ENCODE data around the gene ARHGDIG.

Gene ARHGDIG

DNA sequence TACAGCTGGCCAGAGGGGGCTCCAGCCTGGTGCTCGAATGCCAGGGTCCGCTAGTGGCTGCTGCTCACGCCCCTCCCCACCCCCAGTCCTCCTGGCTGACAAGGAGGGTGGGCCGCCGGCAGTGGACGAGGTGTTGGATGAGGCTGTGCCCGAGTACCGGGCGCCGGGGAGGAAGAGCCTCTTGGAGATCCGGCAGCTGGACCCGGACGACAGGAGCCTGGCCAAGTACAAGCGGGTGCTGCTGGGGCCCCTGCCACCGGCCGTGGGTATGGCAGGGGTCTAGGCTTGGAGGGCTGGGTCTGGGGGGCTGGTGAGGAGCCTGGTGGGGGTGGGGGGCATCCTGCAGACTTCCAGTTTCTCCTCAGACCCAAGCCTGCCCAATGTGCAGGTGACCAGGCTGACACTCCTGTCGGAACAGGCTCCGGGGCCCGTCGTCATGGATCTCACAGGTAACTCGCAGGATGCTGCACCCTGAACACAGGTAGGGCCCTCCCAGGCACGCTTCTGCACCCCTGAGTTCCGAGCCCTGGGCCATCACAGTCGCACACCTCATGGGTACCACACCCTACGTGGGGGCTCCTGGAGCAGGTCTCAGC lies 1.4 kb downstream of the ARHGDIG start:
- DNase-seq = no peak

GRCh38 chr16:282491-282890 lies 2.1 kb downstream of the ARHGDIG start:
- no peak for DNase-seq

DNA sequence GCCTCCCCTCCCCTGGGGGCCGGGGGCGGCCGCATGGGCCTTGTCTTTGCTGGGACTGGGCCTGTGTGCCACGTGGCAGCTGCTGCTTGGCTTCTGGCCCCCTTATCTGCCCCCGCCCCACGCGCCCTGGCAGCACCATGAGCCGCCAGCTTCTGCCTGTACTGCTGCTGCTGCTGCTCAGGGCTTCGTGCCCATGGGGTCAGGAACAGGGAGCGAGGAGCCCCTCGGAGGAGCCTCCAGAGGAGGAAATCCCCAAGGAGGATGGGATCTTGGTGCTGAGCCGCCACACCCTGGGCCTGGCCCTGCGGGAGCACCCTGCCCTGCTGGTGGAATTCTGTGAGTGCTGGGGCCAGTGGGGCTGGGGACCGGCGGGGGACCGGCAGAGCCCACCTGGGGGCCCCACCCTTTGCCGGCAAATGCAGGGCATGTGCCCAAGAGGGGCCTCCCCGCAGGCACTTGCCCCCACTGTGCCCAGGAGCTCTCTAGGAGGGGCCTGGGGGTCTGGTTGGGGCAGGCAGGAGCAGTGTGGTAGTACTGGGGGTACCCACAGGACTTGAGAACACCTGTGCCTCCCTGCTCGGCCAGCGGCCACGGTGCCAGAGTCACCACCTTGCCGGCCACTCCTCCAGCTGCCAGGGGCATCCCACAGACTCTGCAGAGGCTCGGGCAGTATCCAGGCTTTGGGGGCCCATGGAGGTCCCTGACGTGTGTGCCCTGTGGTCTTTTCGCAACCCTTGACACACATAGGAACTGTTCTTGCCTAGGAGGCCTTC lies 2.8 kb downstream of the ARHGDIG start, which contains the start of gene PDIA2:
Gene PDIA2 (plus strand): TSS at position 132 of the 773 bp plus-strand sequence. CDS start 6 bp downstream, at position 138.
- no peak for DNase-seq

- no peak for DNase-seq
Measured at GRCh38 chr16:284204-285120, 4.1 kb downstream of the ARHGDIG start.

DNA sequence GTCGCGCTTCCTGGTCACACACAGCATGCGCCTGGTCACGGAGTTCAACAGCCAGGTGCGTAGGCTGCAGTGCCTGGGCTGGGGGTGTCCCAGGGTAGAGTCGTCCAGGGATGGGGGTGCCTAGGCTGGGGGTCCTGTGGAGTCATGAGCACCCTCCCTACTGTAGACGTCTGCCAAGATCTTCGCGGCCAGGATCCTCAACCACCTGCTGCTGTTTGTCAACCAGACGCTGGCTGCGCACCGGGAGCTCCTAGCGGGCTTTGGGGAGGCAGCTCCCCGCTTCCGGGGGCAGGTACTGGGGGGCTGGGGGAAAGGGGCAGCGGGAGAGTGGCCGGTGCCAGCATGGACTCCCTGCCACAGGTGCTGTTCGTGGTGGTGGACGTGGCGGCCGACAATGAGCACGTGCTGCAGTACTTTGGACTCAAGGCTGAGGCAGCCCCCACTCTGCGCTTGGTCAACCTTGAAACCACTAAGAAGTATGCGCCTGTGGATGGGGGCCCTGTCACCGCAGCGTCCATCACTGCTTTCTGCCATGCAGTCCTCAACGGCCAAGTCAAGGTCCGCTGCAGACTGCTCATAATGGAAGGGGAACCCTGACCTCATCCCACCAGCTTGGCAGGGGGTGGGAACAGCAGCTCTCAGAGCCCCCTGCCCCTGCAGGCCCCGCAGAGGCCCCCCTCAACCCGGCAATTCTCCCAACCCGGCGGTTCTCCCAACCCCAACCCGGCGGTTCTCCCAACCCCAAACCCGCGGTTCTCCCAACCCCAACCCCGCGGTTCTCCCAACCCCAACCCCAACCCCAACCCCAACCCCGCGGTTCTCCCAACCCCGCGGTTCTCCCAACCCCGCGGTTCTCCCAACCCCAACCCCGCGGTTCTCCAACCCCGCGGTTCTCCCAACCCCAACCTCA lies 5.0 kb downstream of the ARHGDIG start:
- no peak for DNase-seq

DNA sequence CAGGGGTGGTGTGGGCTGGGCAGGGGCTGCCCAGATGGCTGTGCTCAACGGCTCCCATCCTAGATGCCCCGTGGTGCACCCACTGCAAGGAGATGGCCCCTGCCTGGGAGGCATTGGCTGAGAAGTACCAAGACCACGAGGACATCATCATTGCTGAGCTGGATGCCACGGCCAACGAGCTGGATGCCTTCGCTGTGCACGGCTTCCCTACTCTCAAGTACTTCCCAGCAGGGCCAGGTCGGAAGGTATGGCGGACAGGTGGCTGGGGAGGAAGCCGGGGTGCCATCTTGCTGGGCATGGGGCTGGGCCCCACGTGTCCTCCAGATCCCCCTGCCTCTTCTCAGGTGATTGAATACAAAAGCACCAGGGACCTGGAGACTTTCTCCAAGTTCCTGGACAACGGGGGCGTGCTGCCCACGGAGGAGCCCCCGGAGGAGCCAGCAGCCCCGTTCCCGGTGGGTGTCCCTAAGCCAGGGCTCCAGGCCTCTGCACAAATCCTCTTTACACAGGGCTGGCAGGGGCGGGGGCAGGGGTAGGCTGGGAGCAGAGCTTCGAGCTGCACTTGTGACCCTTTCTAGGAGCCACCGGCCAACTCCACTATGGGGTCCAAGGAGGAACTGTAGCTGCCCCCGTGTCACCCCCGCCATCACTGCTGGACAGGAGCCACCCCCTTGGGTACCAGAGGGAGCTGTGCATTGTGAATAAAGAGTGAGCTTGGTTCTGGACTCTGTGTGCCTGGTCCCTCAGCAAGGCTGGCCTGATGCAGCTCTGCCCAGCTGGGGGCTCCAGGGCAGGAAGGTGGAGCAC lies 6.3 kb downstream of the ARHGDIG start:
- no peak for DNase-seq

DNA sequence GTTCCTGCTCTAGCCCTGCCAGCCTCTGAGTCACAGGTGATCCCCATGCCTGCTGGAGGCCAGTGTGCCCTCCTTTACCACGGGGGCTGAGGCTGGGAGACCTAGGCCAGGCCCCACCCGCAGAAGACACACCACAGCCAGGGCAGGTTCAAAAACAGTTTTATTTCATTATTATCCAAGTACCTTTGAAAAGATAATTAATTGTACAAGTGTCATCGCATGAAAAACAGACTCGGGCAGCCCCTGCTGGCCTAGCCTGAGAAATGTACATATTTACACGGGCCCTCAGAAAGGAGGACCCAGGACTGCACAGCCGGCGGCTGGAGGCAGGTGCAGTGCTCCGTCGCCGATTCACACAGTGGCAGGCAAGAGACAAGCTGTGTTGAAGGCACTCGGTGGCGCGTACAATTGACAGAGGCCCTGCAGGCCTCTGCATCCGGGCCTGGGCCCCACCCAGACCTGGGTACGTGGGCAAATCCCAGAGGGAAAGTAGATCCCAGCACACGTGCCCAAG lies 7.0 kb downstream of the ARHGDIG start:
- DNase-seq = no peak

DNA sequence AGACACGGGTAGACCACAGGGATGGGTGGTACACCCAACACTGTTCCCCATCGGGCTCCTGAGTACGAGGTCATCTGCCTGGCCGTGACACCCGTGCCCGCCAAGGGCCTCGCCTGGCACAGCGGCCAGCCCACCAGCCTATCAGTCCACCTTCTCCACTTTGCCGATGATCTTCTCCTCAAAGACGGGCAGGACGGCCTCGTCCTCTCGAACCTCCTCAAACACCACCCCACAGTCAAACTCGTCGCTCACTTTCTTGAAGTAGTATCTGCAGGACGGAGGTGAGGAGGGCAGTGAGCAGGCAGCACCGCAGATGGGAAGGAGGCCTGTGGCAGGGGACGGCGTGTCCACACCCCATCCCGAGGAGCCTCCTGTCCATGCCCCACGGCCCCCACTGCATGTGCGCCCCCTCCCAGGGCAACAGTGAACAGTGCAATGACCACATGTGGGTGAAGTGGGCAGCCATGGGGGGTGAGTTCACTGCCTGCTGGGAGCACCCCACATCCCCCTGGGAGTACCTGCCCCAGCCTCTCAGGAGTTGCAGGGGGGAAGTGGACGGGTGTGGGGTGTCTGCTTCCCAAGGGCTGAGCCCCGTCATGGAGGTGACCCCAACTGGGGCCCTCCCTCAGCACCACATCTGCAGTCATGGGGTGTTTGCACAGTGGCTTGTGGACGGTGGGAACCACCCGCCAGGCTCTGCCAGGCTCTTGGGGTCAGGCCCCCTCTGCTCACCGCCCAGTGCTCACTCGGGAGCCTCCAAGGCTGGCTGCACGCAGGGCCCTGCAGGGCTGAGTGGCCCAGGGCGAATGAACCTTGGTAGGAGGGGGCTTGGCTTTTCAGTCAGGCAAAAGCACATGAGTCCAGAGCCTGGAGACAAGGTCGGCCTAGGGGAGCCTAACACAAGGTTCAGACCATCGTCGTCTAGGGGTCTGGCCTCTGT lies 7.9 kb downstream of the ARHGDIG start:
- no peak for DNase-seq

DNA sequence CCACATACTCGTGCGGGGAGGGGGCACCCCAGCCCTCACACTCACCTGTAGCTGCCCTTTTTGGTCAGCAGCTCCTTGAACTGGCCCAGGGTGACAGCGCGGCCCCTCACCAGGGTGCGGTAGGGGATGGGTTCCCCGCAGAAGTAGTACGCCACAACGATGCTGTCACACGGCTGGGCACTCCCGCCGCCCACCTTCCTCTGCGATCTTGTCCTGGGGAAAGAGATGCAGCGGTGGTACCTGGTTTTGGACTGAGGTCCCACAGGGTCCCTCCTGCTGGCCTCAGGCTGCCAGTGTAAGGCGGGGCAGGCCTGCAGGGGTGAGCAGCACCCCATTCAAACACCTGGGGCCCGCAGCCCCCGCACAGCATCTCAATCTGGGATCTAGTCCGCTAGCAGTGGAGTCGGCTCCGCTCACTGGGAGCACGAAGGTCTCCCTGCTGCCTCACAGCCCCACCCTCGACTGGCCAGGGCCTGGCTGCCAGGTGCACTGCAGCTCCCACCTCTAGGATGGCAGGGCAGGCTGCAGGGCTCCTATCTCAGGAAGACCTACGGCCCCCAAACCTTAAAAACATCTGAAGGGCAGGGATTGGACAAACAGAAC lies 9.1 kb downstream of the ARHGDIG start:
- no peak for DNase-seq

DNA sequence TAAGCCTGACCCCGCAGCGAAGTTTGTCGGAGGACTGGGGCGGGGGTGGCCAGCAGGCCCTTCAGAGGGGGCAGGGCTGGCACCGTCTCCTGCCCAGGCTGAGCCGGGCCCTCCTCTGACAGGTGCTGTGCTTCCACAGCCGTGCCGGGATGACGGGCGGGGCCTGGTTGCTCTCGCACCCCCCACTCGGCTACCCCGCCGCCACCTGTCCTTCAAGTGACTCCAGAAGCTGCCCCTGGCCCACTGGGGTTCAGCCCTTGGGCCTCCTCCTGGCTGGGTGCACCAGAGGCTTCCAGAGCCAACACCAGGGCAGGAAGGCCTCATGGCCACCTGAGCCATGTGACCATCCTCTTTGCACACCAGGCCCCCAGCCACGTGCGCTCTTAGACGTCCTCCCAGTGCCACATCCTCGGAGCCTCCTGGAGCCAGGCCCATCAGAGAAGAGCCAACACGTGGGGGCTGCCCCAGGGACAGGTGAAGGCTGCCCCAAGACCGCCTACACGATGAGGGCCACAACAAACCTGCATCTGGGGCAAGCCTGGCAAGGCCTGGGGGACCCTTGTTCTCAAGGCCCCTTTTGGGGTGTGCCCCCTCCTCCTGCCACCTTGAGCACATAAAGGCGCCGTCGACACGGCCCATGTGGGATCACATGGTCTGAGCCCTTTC lies 9.8 kb downstream of the ARHGDIG start:
- no peak for DNase-seq

DNA sequence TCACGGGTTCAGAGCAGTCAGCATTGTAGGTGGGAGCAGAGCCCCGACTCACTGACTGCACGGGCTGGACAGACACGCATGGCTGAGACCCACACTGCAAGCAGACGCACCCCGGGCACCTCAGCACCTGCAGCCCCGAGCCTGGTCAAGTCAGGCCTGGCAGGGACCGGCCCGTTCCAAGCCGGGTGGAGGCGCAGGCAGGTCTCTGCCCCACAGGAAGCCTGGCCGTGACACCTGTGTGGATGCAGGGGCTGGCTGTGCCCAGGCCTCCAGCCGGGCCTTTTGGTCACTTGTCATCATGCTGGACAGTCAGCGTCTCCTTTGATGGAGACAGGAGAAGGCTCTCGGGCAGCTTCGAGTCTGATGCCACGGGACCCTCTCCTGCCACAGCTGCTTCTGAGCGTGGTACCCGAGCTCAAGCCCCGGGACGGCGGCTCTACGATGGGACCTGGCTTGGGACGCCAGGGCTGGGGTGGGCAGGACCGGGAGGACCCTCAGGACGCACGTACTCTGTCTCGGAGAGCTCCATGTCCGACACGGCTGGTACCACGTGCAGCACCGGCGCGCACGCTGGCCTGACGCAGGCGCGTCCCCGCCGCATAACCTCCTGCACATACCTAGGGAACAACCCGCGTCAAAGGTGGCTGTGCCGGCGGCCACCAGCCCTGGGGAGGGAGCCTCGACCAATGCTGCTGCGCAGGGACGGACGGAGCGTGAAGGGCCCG lies 10.5 kb downstream of the ARHGDIG start:
- no peak for DNase-seq

- DNase-seq = no peak
Measured at GRCh38 chr16:291539-291938, 11.1 kb downstream of the ARHGDIG start.

- DNase-seq = no peak
Measured at GRCh38 chr16:293043-293775, 12.8 kb downstream of the ARHGDIG start.

DNA sequence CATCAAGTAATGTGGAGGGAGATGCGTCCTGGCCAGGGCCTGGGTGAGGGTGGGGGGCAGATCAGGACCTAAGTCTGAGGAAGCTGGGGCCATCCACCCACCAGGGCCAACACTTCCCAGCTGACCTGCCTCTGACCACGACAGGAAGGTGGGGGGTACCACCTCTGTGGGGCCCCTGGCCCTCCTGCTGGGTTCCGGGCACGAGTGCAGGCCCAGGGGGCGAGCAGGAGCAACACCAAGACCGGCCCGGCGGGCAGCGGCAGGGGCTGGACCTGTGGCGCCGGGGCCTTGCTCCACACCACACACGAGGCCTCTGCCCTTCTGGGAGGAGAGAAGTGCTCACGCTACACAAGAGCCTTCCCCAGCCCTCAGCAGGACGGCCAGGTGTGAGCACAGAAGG lies 15.9 kb downstream of the ARHGDIG start:
- no peak for DNase-seq

DNA sequence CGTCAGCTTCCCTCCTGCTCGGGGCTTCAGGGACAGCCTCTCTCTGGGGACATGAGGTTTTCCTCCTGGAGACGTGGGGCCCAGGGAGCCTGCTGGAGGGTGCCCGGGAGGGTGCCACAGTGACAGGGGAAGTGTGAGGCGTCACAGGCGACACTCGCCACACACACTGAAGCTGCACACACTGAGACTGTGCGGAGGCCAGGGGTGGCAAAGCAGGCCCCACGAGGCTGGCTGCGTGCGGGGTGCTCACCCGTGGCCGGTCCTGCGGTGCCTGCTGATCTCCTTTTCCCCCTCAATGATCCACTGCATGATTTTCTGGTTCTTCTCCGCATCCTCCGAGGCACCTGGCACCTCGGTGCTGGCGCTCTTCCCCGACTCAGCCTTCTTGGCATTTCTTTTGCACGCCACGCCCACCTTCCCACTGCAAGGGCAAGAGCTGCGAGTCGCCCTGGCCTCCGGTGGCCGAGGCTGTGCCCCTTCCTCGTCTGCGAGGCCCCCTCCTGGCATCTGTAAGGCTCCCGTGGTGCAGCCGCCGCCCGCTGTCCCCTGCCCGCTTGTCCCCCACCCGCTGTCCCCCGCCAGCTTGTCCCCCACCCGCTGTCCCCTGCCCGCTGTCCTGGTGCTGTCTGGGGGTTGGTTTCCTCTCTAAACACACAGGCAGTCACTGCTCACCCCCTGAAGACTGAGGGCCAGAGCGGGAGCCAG lies 16.6 kb downstream of the ARHGDIG start:
- no peak for DNase-seq

DNA sequence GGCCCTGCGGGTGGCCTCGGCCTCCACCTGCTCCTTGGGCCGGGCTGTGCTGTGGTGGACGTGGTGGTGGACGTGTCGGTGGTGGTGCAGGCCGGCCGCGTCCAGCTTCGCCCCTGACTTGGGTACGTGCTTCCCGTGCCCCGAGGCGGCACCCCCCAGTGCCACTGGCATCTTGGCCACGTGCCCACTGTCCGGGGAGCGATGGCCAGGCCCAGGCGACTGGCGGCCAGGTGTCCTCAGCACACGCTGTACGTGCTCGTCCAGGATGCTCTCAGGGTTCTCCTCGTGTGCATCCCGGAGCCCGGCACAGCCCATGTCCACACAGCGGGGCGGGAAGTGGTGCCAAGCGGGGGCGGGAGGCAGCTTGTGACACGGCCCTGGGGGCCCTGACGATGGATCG lies 17.4 kb downstream of the ARHGDIG start:
- no peak for DNase-seq

GRCh38 chr16:301235-301634 lies 20.8 kb downstream of the ARHGDIG start:
- DNase-seq = no peak
